Right lobe of liver (tissue), 4 donors: ENCODE measurements around the gene ADD2.

Experiments
- CTCF ChIP-seq, 4 donors: fragments of 200-600 bp in 3 of 4; fragments of 450-650 bp in 1 of 4; IDR thresholded peaks; one replicate each; pipeline versions ENCODE4 v1.5.1 to v1.8.0; 2016 to 2022; ENCODE audit warnings: antibody characterized with exemption in 4 of 4, mild to moderate bottlenecking in 2 of 4
- POLR2A ChIP-seq: fragments of 450-650 bp; IDR thresholded peaks from one replicate; pipeline ENCODE4 v1.6.1; 2017; ENCODE audit warnings: antibody characterized with exemption, mild to moderate bottlenecking
- donor health status: DM: no; HTN: no; CAD: no.
- donor health status: DM: no; HTN: no; CAD: no.
- donor health status: DM: no; HTN: yes; CAD: no.

GRCh38 chr2:70775141-70775540, 7.1 kb upstream of the ADD2 start:
- no peak for TF ChIP-seq POLR2A
- TF ChIP-seq CTCF (IDR thresholded peaks at IDR 0.05), result no peak
